Measurements from ENCODE around the gene GRK1. TPM values are rescaled to one million over a fixed set of nuclear protein-coding genes. Genes with fewer than 3 reads are reported as not detected.

GRK1 gene
- total RNA-seq, 1 experiment from 2014 or later, result not detected

DNA sequence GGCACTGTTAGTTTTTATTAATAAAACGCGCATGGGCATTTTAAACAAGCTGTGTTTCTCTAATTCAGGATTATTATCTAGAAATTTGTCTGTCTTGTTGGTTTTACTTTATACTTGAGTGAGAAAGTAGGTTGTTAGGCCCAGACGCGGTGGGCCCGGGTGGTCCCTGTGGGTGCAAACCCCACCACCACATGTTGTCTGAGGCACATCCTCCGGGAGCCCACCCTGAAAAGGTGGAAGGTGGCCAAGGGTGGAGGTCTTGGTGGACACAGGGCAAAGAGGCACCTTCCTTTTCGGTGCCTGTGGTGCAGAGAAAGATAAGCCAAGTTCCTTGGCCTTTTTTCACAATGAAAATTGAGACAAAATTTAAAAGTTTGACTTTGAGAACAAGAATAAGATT lies 25.6 kb upstream of the GRK1 start:
- no TSS peak for BruUV-seq (replicated peaks)

DNA sequence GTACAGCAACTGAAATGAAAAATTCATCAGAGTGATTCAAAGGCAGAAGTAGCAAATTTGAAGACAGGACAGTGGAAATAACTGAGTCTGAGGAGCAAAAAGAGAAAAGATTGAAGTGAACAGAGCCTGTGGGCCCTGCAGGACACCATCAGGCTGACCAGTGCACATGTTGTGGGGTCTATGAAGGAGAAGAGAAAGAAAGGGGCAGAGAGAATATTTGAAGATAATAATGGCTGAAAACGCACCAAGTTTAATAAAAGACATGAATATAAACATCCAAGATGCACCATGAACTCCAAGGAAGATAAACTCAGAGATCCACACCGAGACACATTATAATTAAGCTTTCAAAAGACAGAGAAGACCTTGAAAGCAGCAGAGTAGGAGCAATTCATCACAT lies 24.5 kb upstream of the GRK1 start:
- intact Hi-C loops (cut with micrococcal nuclease; ENCODE audit: unreplicated experiment), result no loop called here
- Histone ChIP-seq H3K27ac (no peak overlapping the region), H3K9me2 (ENCODE audit: insufficient read depth) (no peaks in the 10 kb centered on the region), H3K9me3 (ENCODE audit: insufficient read depth, low read depth) (no peaks in the 10 kb centered on the region), H3K4me1 (replicated peaks; ENCODE audit: insufficient read depth) (no peaks in the 10 kb centered on the region), H3K4me2 (no peak overlapping the region), H3K79me2 (ENCODE audit: low read depth) (no peaks in the 10 kb centered on the region), H3K4me3 (no peak overlapping the region), H3F3A (ENCODE audit: insufficient read depth, low read depth) (peaks cover 13% of the 10 kb centered on the region), H4K20me1 (ENCODE audit: insufficient read depth) (no peaks in the 10 kb centered on the region; the same call in 1 of the 2 replicates), H2AFZ (no peak overlapping the region), H3K36me3 (ENCODE audit: low read depth) (peaks cover 37% of the 10 kb centered on the region), H3K27me3 (ENCODE audit: insufficient read depth, low read depth) (no peaks in the 10 kb centered on the region)
- ChIA-PET POLR2A (ENCODE audit: unreplicated experiment) (no interaction called here), CTCF (no interaction called here)
- no TSS peak for BruUV-seq (replicated peaks)
- TF ChIP-seq, protein P1, sequence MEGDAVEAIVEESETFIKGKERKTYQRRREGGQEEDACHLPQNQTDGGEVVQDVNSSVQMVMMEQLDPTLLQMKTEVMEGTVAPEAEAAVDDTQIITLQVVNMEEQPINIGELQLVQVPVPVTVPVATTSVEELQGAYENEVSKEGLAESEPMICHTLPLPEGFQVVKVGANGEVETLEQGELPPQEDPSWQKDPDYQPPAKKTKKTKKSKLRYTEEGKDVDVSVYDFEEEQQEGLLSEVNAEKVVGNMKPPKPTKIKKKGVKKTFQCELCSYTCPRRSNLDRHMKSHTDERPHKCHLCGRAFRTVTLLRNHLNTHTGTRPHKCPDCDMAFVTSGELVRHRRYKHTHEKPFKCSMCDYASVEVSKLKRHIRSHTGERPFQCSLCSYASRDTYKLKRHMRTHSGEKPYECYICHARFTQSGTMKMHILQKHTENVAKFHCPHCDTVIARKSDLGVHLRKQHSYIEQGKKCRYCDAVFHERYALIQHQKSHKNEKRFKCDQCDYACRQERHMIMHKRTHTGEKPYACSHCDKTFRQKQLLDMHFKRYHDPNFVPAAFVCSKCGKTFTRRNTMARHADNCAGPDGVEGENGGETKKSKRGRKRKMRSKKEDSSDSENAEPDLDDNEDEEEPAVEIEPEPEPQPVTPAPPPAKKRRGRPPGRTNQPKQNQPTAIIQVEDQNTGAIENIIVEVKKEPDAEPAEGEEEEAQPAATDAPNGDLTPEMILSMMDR (conservative IDR thresholded peaks at IDR 0.05), result no peak
- no peak for TF ChIP-seq EZH2 (IDR thresholded peaks at IDR 0.05; ENCODE audit: low read depth)
- no peak for DNase-seq

More for the DNA sequence above, 25.6 kb upstream of the GRK1 start:
- no peaks in the 10 kb centered on the region for H3K9me3 ChIP-seq (ENCODE audit: insufficient read depth, low read depth)
- no peaks in the 10 kb centered on the region for H3K79me2 ChIP-seq (ENCODE audit: low read depth)
- peaks cover 42% of the 10 kb centered on the region for H3K36me3 ChIP-seq (ENCODE audit: low read depth)
- no peak overlapping the region for H3K4me2 ChIP-seq
- no peak overlapping the region for H3K27ac ChIP-seq
- no peaks in the 10 kb centered on the region for H3K9me2 ChIP-seq (ENCODE audit: insufficient read depth)
- peaks cover 5% of the 10 kb centered on the region for H3F3A ChIP-seq (ENCODE audit: insufficient read depth, low read depth)
- H4K20me1 ChIP-seq (ENCODE audit: insufficient read depth), result no peaks in the 10 kb centered on the region; the same call in 1 of the 2 replicates
- intact Hi-C loops (cut with micrococcal nuclease; ENCODE audit: unreplicated experiment), result no loop called here
- no peaks in the 10 kb centered on the region for H3K4me1 ChIP-seq (replicated peaks; ENCODE audit: insufficient read depth)
- H3K27me3 ChIP-seq (ENCODE audit: insufficient read depth, low read depth), result no peaks in the 10 kb centered on the region
- ChIA-PET POLR2A (ENCODE audit: unreplicated experiment) (no interaction called here), CTCF (no interaction called here)
- no peak for DNase-seq
- H2AFZ ChIP-seq, result no peak overlapping the region
- H3K4me3 ChIP-seq, result no peak overlapping the region
- TF ChIP-seq, protein P1 (conservative IDR thresholded peaks at IDR 0.05), result no peak
- TF ChIP-seq EZH2 (IDR thresholded peaks at IDR 0.05; ENCODE audit: low read depth), result no peak

DNA sequence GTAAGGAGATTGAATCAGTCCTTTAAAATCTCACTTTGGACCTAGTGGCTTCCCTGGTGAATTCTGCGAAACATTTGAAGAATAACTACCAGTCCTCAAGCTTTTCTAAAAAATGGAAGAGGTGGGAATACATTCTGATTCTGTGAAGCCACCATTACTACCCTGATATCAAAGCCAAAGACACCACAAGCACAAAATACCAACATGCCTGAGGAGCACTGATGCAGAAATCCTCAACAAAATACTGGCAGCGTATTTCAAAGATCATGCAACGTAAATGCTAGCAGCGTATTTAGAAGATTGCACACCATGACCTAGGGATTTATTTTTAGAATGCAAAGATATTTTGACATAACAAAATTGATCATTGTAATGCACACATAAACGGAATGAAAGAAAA lies 23.4 kb upstream of the GRK1 start:
- Histone ChIP-seq H3K4me2 (no peak overlapping the region), H3K79me2 (ENCODE audit: low read depth) (no peaks in the 10 kb centered on the region), H2AFZ (no peak overlapping the region), H3K9me2 (ENCODE audit: insufficient read depth) (no peaks in the 10 kb centered on the region), H3K4me1 (replicated peaks; ENCODE audit: insufficient read depth) (no peaks in the 10 kb centered on the region), H3K27ac (no peak overlapping the region), H3K36me3 (ENCODE audit: low read depth) (peaks cover 32% of the 10 kb centered on the region), H3K27me3 (ENCODE audit: insufficient read depth, low read depth) (no peaks in the 10 kb centered on the region), H3K9me3 (ENCODE audit: insufficient read depth, low read depth) (no peaks in the 10 kb centered on the region), H4K20me1 (ENCODE audit: insufficient read depth) (no peaks in the 10 kb centered on the region; the same call in 1 of the 2 replicates), H3K4me3 (no peak overlapping the region), H3F3A (ENCODE audit: insufficient read depth, low read depth) (peaks cover 20% of the 10 kb centered on the region)
- intact Hi-C loops (cut with micrococcal nuclease; ENCODE audit: unreplicated experiment), result no loop called here
- ChIA-PET CTCF (no interaction called here), POLR2A (ENCODE audit: unreplicated experiment) (no interaction called here)
- DNase-seq, result no peak
- BruUV-seq (replicated peaks), result no TSS peak
- TF ChIP-seq, protein P1 (conservative IDR thresholded peaks at IDR 0.05), result no peak
- TF ChIP-seq EZH2 (IDR thresholded peaks at IDR 0.05; ENCODE audit: low read depth), result no peak
